Measurements from ENCODE around the gene MCRS1.

MCRS1 gene

GRCh38 chr12:49543914-49544815 is 23.8 kb downstream of the MCRS1 start:
- H3K4me3 ChIP-seq (ENCODE audit: insufficient read depth, low read length, poor library complexity, severe bottlenecking), result no peak overlapping the region
- H3F3A ChIP-seq (ENCODE audit: insufficient read depth), result no peaks in the 10 kb centered on the region
- H3K27ac ChIP-seq (ENCODE audit: low read depth, low read length), result no peak overlapping the region
- no peaks in the 10 kb centered on the region for H3K9me3 ChIP-seq (ENCODE audit: insufficient read depth, low read length)
- no peaks in the 10 kb centered on the region for H4K20me1 ChIP-seq (ENCODE audit: low read depth, low read length)
- H3K9me2 ChIP-seq (replicated peaks; ENCODE audit: insufficient read depth, low read length), result no peaks in the 10 kb centered on the region
- H3K36me3 ChIP-seq (ENCODE audit: low read length), result no peaks in the 10 kb centered on the region
- TF ChIP-seq EZH2phosphoT487 (conservative IDR thresholded peaks at IDR 0.05; ENCODE audit: low read length), result no peak
- TF ChIP-seq CTCF (IDR thresholded peaks at IDR 0.05; ENCODE audit: insufficient read depth, low read length, poor library complexity, severe bottlenecking), result no peak
- no peak overlapping the region for H2AFZ ChIP-seq (ENCODE audit: low read depth, low read length, severe bottlenecking)
- H3K9ac ChIP-seq (ENCODE audit: low read length), result no peak overlapping the region
- H3K79me2 ChIP-seq (ENCODE audit: insufficient read depth, low read length), result no peaks in the 10 kb centered on the region
- H3K27me3 ChIP-seq (ENCODE audit: low read length), result no peaks in the 10 kb centered on the region
- H3K4me2 ChIP-seq (ENCODE audit: low read depth, low read length, poor library complexity, severe bottlenecking), result no peak overlapping the region

GRCh38 chr12:49543221-49543913 is 24.6 kb downstream of the MCRS1 start:
- H2AFZ ChIP-seq (ENCODE audit: low read depth, low read length, severe bottlenecking), result no peak overlapping the region
- H3K79me2 ChIP-seq (ENCODE audit: insufficient read depth, low read length), result no peaks in the 10 kb centered on the region
- no peaks in the 10 kb centered on the region for H3K36me3 ChIP-seq (ENCODE audit: low read length)
- no peaks in the 10 kb centered on the region for H3K27me3 ChIP-seq (ENCODE audit: low read length)
- H3K4me3 ChIP-seq (ENCODE audit: insufficient read depth, low read length, poor library complexity, severe bottlenecking), result no peak overlapping the region
- no peak overlapping the region for H3K9ac ChIP-seq (ENCODE audit: low read length)
- TF ChIP-seq CTCF (IDR thresholded peaks at IDR 0.05; ENCODE audit: insufficient read depth, low read length, poor library complexity, severe bottlenecking), result no peak
- no peak for TF ChIP-seq EZH2phosphoT487 (conservative IDR thresholded peaks at IDR 0.05; ENCODE audit: low read length)
- H3F3A ChIP-seq (ENCODE audit: insufficient read depth), result no peaks in the 10 kb centered on the region
- H3K4me2 ChIP-seq (ENCODE audit: low read depth, low read length, poor library complexity, severe bottlenecking), result no peak overlapping the region
- no peaks in the 10 kb centered on the region for H3K9me2 ChIP-seq (replicated peaks; ENCODE audit: insufficient read depth, low read length)
- no peaks in the 10 kb centered on the region for H3K9me3 ChIP-seq (ENCODE audit: insufficient read depth, low read length)
- H3K27ac ChIP-seq (ENCODE audit: low read depth, low read length), result no peak overlapping the region
- no peaks in the 10 kb centered on the region for H4K20me1 ChIP-seq (ENCODE audit: low read depth, low read length)

- H3K9me3 ChIP-seq (ENCODE audit: insufficient read depth, low read length), result no peaks in the 10 kb centered on the region
- no peaks in the 10 kb centered on the region for H3F3A ChIP-seq (ENCODE audit: insufficient read depth)
- H3K9ac ChIP-seq (ENCODE audit: low read length), result no peak overlapping the region
- H3K27ac ChIP-seq (ENCODE audit: low read depth, low read length), result no peak overlapping the region
- TF ChIP-seq CTCF (IDR thresholded peaks at IDR 0.05; ENCODE audit: insufficient read depth, low read length, poor library complexity, severe bottlenecking) (no peak), EZH2phosphoT487 (conservative IDR thresholded peaks at IDR 0.05; ENCODE audit: low read length) (no peak)
- no peaks in the 10 kb centered on the region for H3K79me2 ChIP-seq (ENCODE audit: insufficient read depth, low read length)
- no peak overlapping the region for H2AFZ ChIP-seq (ENCODE audit: low read depth, low read length, severe bottlenecking)
- no peaks in the 10 kb centered on the region for H3K9me2 ChIP-seq (replicated peaks; ENCODE audit: insufficient read depth, low read length)
- H4K20me1 ChIP-seq (ENCODE audit: low read depth, low read length), result no peaks in the 10 kb centered on the region
- no peak overlapping the region for H3K4me3 ChIP-seq (ENCODE audit: insufficient read depth, low read length, poor library complexity, severe bottlenecking)
- H3K27me3 ChIP-seq (ENCODE audit: low read length), result no peaks in the 10 kb centered on the region
- H3K36me3 ChIP-seq (ENCODE audit: low read length), result no peaks in the 10 kb centered on the region
- H3K4me2 ChIP-seq (ENCODE audit: low read depth, low read length, poor library complexity, severe bottlenecking), result no peak overlapping the region
Observed at GRCh38 chr12:49542592-49543160, 25.3 kb downstream of the MCRS1 start.
